ENCODE results near the gene CKB.

The CKB gene

DNA sequence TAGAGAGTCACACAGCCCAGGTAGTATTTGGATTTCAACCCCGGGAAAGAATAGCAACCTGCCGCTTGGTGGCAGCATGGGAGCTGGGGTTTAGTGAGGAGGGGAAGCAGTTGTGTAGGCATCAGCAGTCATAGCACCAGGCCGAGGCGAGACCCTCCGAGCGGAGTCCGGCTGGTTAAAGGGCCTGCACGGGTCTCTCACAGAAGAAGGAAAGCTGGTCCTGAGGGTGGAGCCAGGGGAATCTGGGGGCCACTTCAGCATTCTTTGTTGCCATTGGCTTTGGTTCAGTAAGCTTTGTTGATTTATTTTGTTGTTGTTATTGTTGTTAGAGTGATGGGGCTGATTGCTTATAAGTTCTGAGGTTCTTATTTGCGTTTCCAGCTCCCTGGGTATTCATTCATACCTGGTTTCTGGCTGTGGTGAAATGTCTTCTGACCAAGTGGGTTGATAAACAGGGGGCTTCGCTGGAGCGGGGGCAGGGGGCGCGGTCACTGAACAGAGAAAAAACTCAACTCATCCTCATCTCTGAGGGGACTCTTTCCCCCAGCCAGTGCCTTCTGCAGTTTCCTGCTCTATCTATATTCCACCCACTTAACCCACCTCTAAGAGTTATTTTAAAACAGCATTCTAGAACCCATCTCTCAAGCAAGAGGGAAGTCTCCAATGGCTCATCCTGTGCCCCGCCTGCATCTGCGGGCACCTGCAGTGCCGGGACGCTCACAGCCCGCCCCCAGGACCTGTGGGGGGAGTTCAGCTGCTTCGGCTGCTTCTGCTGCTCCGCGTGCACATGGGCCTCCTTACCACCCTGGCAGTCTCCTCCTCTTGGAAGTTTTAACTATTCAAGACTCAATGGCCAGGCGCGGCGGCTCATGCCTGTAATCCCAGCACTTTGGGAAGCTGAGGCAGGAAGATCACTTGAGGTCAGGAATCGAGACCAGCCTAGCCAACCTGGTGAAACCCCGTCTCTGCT lies 11.6 kb downstream of the CKB start:
- DNase-seq: no peak

DNA sequence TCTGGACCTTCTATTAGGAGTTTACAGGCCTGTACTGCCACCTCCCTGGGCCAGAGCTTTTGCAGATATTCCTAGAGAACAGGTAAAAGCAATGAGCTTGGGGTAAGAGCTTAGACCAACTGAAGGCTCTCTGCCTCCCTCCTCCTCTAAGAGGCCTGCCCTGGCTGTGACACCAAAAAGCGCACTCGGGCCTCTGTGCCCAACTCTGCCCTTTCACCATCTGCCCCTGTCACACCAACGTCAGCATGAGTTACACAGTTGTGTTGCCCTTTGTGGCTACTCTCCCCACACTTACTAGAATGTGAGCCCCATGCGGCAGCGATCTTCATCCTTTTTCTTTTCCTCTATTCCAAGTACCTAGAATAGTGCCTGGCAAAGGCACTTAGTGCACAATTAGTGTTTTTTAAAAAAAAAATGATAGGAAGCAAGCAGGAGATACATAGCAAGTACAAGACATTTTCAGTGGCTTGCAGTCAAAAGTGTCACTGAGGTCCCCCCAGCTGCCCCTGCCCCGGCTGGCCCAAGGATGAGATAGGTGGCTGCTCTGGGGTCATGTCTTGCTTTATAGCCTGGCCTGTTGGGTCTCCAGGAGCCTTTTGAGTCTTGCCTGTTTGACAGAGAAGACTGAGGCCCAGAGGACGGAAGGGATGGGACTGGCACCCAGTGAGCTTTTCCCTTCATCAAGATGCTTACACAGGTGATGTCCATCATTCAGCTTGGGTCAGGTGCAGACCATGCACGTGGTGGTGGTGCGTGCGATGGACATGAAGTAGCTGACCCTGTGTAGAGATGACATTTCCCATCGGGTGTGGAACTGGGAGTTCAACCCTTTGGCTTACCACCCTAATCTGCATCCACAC lies 12.5 kb downstream of the CKB start:
- DNase-seq: no peak

DNA sequence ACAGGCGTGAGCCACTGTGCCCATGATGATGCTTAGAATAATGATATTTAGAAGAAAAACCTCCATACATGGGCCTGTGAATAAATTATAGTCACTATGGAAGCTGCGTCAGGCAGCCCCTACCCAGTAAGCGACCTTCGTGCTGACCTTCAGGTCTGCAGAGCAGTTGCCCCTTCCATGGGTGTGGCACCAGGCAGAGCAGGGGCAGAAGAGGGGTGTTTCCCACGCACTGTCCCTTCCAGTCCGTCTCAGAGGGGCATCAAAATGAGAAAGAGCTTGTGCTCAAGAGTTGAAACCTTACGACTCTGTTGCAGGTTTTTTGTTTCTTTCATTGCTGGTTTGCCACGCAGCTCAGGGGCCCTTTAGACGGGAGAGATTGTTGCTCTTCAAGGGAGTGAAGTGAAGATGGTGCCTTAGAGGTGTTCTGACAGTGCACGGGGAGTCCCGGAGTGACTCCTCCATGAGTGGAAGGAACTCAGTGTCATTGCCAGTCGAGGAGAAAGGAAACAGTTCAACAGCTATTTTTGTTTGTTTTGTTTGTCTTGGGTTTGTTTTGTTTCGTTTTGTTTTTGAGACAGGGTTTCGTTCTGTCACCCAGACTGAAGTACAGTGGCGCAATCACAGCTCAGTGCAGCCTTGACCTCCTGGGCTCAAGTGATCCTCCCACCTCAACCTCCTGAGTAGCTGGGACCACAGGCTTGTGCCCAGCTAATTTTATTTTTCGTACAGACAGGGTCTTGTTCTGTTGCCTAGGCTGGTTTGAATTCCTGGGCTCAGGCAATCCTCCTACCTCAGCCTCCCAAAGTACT lies 13.9 kb downstream of the CKB start:
- no peak for DNase-seq

DNA sequence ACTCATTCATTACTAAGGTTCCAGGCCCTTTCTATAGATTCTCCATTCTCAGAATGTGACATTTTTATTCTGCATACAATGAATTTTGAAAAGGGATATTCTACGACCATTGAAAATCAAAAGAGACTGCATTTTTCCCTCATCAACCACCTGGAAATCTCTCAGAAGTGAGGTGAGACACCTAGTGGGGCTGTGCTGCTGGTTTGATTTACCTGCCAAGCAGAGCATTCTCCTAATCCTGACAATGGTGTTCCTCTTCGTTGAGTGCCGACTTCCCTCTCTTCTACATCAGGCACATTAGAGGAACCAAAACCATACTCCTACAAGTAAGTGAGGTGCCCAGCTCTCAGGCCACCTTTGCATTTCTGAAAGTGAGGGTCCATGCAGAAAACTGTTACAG lies 14.9 kb downstream of the CKB start:
- no peak for DNase-seq

DNA sequence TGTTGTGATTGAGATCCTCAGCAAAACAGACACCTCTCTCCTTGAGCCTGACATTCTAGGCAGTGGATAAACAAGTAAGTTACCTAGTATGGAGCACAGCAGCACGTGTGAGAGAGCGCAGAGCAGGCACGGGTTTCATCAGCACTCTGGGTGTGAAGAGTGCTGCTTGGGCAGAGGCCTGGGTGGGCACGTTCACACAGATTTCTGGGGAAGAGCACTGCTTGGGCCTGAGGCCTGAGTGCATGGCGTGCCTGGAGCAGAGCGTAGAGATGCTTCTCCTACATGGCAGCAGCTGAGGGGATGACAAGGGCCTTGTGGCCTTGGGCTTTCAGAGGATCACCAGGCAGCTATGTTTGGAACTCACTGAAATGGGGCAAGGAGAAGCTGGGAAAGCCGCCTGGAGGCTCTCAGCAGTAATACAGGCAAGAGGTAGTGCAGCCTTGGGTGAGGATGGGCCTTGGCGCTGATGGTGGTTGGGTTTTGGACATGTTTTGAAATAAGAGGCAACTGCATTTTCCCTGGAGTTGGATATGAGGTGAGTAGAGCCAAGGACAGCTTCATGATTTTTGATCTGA lies 17.6 kb downstream of the CKB start:
- DNase-seq: no peak

DNA sequence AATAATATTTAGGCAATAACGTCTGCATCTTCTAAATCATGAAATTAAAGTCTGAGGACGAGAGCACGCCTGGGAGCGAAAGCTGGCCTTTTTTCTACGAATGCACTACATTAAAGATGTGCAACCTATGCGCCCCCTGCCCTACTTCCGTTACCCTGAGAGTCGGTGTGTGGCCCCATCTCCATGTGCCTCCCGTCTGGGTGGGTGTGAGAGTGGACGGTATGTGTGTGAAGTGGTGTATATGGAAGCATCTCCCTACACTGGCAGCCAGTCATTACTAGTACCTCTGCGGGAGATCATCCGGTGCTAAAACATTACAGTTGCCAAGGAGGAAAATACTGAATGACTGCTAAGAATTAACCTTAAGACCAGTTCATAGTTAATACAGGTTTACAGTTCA lies 19.3 kb downstream of the CKB start:
- no peak for DNase-seq

DNA sequence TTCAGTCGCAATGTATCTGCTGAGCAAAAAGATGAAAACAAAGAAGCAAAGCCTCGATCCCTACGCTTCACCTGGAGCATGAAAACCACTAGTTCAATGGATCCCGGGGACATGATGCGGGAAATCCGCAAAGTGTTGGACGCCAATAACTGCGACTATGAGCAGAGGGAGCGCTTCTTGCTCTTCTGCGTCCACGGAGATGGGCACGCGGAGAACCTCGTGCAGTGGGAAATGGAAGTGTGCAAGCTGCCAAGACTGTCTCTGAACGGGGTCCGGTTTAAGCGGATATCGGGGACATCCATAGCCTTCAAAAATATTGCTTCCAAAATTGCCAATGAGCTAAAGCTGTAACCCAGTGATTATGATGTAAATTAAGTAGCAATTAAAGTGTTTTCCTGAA lies 19.8 kb downstream of the CKB start:
- DNase-seq: no peak

DNA sequence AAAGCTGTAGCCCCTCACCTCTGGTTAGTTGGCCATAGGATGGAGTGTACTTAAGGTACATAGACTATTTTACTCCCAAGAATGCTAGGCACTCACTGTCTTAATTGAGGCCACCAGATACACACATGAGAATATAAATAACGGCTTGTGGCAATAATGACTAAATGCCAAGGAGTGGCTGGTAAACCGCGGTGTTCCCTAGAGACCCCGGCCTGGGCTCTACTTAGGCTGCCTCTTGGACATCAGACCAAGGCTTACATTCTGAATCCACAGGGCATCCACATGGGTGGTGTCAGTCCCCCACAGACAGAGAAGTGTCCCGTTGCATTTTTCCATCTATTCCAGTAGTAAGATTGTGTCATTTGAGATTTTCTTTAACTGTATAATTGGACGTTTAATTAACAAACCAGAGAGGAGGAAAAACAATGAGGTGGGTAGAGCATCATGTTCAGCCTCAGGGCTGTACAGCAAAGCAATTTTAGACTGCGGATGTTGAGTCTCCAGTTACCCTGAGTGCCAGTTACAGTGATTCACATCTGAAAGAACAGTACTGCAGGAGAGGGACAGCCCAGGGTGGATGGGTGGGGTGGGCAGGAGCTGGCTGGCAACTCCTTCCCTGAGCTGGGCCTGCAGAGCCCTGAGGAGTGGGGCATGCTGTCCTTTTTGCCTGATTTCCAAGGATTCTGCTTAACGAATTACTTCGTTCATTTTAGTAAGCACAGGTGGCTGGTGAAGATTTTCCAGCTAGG lies 20.5 kb downstream of the CKB start:
- no peak for DNase-seq

DNA sequence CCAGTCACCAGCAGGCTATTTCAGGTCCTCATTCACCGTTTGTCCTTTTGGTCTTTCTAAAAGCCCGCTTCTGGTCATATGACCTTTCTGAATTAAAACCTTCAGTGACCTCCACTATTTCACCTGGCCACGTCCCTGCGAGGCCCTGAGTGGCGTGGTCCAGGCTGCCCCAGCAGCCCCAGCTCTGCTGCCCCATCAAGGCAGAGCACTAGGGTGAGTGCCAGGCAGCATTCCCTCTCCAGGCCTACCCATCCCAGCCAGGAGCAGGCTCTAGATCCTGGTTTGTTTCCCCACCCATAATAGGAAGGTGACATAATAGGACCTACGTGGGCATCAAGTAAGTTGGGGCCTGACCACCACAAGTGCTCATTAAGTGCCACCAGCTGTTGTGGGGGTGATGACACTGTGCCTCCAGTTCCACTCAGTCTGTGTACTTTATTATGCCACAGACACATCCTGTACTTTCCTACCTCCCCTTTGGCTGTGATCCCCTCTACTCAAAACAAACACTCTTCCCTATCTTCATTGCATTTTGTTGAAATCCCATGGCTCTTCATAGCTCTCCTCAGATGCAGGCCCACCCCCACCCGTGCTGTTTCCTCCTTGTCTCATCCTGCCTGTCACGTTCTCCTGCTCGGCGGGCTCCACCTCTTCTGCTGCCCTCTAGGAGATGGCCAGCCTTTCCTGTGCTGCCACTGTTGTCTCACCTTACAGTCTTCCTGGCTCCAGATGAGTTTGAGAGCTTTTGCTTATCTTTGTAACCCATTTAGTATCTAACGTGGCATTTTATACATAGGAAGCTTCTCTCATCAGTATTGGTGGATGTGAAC lies 21.4 kb downstream of the CKB start:
- no peak for DNase-seq

DNA sequence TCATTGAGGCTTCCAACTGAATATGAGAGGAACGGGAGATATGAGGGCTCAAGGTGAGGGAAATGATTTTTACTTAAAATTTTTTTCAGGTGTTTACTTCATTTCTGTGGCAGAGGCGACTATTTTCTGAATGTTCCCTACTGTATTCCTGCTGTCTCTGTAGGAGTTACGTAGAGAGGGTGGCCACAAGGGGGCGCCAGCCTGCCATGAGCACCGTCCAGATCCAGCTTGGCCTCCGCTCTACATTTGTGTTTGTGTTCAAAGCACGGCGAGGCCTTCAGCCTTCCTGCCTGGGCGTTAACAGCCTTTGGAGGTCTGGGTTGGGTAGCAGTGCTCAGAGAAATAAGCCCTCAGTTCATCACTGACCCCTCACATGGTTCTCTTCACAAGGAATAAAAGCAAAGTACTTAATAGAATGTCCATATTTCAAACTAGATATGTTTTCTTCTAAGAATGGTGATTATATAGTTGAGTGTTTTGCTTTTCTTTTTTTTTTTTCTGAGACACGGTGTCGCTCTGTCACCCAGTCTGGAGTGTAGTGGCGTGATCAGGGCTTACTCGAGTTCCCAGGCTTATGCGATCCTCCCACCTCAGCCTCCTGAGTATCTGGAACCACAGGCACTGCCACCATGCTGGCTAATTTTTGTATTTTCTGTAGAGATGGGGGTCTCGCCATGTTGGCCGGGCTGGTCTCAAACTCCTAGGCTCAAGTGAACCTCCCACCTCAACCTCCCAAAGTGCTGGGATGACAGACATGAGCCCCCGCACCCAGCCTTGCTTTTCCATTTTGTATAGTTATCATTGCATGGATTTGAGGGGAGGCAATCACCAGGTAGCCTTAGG lies 22.3 kb downstream of the CKB start:
- peak; percentile 83 for DNase-seq

DNA sequence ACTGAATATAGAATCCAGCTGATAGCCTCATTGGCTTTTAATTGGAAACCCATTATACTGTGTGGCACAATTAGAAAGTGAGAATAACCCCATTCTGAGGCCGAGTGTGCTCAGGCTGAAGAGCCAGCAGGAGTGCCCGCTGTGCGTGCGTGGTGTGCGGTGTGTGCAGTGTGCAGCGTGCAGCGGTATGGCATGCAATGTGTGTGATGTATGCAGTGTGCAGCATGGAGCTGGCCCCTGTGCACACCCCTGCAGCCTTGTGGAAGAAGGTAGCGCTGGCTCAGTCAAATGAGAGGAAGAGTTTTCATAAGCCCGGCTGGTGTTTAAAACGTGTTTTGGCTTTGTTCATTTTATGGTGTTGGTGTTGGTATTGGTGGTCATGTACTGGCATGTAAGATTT lies 22.9 kb downstream of the CKB start:
- DNase-seq: no peak

DNA sequence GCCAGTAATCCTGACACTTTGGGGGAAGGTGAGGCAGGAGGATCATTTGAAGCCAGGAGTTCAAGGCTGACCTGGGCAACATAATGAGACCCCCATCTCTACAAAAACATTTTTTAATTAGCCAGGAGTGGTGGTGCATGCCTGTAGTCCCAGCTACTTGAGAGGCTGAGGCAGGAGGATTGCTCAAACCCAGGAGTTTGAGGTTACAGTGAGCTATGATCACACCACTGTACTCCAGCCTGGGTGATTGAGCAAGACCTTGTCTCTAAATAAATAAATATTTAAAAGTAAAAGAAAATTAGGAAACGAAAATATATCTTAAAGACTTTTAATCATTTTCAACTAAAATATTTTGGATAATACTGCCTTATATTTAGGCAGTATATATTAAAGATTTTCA lies 25.9 kb downstream of the CKB start:
- no peak for DNase-seq

DNA sequence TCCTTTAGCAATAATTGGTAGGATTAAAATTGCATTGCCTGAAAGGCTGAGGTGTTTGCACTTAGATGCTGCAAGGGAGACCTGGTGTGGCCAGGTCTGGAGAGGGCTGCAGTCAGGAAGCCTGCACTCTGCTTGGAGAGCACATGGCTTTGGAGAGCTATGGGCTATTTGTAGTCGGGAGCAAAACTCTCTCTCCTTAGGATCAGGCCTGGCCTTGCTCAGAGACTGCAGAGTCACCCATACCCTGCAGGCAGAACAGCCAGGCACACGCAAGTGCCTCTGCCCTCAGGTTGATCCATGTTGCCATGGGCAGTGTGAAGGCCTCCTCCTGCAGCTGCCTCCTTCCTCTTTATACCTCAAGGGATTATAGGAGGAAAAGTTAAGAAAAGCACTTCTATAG lies 26.8 kb downstream of the CKB start:
- no peak for DNase-seq

DNA sequence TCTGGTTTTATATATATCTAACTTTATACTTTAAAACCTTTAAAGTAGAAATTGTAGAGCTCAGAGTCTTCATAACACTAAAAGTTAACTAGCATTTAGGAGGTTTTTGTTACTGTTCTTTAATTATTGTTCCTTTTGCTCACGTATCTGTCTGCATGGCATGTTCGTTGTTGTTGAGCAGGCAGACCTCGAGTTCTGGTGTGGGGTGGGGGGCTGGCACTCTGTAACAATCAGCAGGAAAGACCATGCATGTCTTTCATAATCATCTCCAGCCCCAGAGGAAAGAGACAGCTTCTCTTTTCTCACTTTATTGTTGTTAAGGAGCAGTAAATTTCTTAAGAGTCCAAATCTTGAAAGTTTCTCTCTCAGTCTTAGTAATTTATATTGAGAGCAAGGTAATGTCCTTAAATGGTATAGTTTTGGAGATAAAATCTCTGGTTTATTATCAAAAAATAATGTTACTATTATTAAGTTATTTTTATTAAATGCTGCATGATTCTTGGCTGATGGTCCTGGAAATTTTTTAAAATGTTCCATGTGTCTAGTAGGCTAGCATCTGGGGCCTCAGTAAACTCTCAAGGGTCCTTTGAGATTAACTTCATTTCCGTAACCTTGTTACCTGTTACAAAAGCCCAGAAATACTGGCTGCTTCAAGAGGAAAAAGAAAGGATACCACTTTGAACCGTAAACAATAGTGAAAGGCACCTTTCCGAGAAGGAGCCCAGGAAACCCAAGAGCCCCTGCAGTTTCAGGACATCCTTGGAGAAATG lies 30.3 kb downstream of the CKB start:
- DNase-seq: no peak

DNA sequence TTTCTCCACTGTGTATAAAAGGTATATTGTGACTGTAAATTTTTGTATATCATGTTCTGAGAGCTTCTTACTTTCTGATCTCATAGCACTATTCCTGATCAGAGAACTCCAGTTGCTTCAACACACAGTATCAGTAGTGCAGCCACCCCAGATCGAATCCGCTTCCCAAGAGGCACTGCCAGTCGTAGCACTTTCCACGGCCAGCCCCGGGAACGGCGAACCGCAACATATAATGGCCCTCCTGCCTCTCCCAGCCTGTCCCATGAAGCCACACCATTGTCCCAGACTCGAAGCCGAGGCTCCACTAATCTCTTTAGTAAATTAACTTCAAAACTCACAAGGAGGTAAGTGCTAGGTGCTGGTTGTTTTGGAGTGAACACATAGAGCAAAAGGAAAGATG lies 30.9 kb downstream of the CKB start:
- no peak for DNase-seq

DNA sequence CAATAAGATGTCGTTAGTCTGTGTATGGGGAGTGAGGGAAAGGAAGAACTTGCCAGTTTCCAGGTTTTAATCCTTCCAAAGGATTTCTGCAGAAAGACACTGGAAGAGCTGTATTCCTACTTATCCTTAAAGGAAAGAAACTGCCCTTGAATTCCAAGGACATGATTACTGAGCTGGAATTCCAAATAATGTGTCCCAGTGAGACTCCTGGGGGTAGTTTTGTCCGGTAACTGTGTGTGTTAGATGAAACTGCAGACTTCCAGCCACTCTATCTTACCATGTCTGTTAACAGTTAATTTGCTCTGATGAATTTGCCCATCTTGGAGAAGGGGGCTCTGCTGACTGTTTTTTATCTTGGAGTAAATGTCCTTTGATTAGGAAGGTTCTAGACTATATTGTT lies 33.0 kb downstream of the CKB start:
- DNase-seq: no peak

DNA sequence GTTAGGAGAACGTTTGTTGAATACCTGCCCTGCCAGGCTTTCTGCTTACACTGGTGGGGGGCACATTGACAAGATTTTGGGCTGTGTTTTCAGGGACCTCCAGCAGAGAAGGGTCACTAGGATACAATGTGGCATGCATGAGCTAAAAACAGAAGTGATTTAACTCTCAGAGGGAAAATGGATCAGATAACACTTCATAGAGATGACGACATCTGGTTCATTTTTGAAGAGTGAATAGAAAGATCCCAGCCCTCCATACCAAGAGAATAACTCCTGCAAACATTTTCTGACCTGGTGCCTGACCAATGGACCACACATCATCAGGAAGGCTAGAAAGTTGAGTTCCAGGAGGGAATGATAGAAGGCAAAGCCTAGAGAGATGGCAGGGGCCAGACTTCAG lies 33.7 kb downstream of the CKB start:
- no peak for DNase-seq

DNA sequence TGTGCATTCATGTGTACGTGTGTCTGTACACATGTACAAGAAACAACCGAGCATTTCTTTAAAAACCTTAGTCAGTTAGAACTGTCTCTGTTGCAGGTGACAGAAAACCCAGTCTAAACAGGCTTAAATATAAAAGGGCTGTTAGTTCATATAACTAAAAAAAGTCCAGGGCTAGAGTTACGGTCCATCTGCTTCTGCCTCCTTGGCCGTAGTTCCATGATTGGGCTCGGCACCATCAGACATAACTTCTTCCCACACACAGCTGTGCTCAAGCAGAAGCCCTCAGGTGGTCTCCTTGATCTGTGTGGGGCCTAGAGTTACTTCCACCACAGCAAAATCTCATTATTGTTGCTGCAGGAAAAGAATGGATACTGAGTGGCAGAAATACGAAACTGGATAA lies 34.6 kb downstream of the CKB start:
- DNase-seq: no peak

DNA sequence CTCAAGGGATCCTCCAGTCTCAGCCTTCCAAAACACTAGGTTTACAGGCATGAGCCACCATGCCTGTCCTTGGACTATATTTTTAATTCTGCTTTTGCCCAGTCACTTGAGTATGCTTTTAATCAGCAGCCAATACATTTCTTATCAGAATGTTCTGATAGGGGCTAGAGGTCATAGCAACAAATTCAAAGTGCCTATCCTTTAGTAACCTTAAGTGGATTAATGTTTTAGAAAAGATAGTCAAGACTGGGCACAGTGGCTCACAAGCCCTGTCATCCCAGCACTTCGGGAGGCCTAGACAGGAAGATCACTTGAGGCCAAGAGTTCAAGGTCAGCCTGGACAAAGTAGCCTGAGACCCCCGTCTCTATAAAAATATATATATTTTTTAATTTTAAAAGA lies 37.1 kb downstream of the CKB start:
- DNase-seq: no peak

Data from NCI-H1105 treated with DMSO at 0.1 percent for 48 hours (cell line).